Measurements from ENCODE around the gene ZDHHC21. TPM values are rescaled to one million over a fixed set of nuclear protein-coding genes. Genes with fewer than 3 reads are reported as not detected.

The ZDHHC21 gene
- total RNA-seq, 1 donor, result 10.1 TPM

DNA sequence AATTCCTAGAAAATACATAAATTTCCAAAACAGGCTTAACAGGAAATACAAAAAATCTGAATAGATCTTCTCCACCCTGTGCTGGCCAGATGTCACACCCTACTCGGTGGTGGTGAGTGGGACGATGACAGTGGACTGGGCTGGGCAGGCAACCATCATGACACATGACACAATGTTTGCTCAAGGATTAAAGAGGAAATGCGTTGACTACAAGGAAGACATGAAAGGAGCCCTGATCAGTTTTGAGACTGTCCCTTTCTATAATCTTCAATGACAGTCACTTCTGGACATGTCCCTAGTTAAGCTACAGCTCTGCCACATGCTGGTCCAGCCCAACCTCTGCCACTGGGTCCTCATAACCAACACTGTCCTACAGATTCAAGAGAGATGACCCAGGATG, 99.8 kb downstream of the ZDHHC21 start:
- peak; percentile 64 for DNase-seq (ENCODE audit: insufficient read length, low spot score, missing footprints)
- H3K4me1 ChIP-seq (ENCODE audit: insufficient read depth, low read length), result no peaks in the 10 kb centered on the region
- H3K36me3 ChIP-seq (ENCODE audit: insufficient read depth, low read length), result peaks cover 3% of the 10 kb centered on the region
- no peak overlapping the region for H3K4me3 ChIP-seq (ENCODE audit: insufficient read depth, low read length)
- no peak overlapping the region for H3K4me2 ChIP-seq (ENCODE audit: insufficient read depth, low read length)
- H3K27ac ChIP-seq (ENCODE audit: low read depth, low read length), result no peak overlapping the region
- H3K79me2 ChIP-seq (ENCODE audit: insufficient read depth, low read length), result no peaks in the 10 kb centered on the region
- no peak for TF ChIP-seq CTCF (IDR thresholded peaks at IDR 0.05; ENCODE audit: extremely low read depth, low read depth, low read length)
- H4K20me1 ChIP-seq (ENCODE audit: insufficient read depth, low read length), result no peaks in the 10 kb centered on the region
- no peaks in the 10 kb centered on the region for H3K9me3 ChIP-seq (ENCODE audit: low read depth, low read length)
- H2AFZ ChIP-seq (ENCODE audit: low read length), result no peak overlapping the region
- no peaks in the 10 kb centered on the region for H3K27me3 ChIP-seq (ENCODE audit: insufficient read depth, low read length)

- Histone ChIP-seq H3K27me3 (ENCODE audit: insufficient read depth, low read length) (no peaks in the 10 kb centered on the region), H3K4me2 (ENCODE audit: insufficient read depth, low read length) (no peak overlapping the region), H4K20me1 (ENCODE audit: insufficient read depth, low read length) (no peaks in the 10 kb centered on the region), H2AFZ (ENCODE audit: low read length) (no peak overlapping the region), H3K36me3 (ENCODE audit: insufficient read depth, low read length) (peaks cover 3% of the 10 kb centered on the region), H3K4me1 (ENCODE audit: insufficient read depth, low read length) (no peaks in the 10 kb centered on the region), H3K9me3 (ENCODE audit: low read depth, low read length) (no peaks in the 10 kb centered on the region), H3K4me3 (ENCODE audit: insufficient read depth, low read length) (no peak overlapping the region), H3K79me2 (ENCODE audit: insufficient read depth, low read length) (no peaks in the 10 kb centered on the region), H3K27ac (ENCODE audit: low read depth, low read length) (no peak overlapping the region)
- no peak for TF ChIP-seq CTCF (IDR thresholded peaks at IDR 0.05; ENCODE audit: extremely low read depth, low read depth, low read length)
- DNase-seq (ENCODE audit: insufficient read length, low spot score, missing footprints), result no peak
Measured at GRCh38 chr9:14591411-14591810, 101.8 kb downstream of the ZDHHC21 start.

GRCh38 chr9:14585730-14586473, 107.3 kb downstream of the ZDHHC21 start:
- no peaks in the 10 kb centered on the region for H3K36me3 ChIP-seq (ENCODE audit: insufficient read depth, low read length)
- H3K79me2 ChIP-seq (ENCODE audit: insufficient read depth, low read length), result no peaks in the 10 kb centered on the region
- no peaks in the 10 kb centered on the region for H4K20me1 ChIP-seq (ENCODE audit: insufficient read depth, low read length)
- no peak overlapping the region for H3K4me3 ChIP-seq (ENCODE audit: insufficient read depth, low read length)
- no peak overlapping the region for H3K4me2 ChIP-seq (ENCODE audit: insufficient read depth, low read length)
- H3K27me3 ChIP-seq (ENCODE audit: insufficient read depth, low read length), result no peaks in the 10 kb centered on the region
- no peak for TF ChIP-seq CTCF (IDR thresholded peaks at IDR 0.05; ENCODE audit: extremely low read depth, low read depth, low read length)
- DNase-seq (ENCODE audit: insufficient read length, low spot score, missing footprints), result no peak
- no peak overlapping the region for H2AFZ ChIP-seq (ENCODE audit: low read length)
- no peak overlapping the region for H3K27ac ChIP-seq (ENCODE audit: low read depth, low read length)
- H3K4me1 ChIP-seq (ENCODE audit: insufficient read depth, low read length), result no peaks in the 10 kb centered on the region
- no peaks in the 10 kb centered on the region for H3K9me3 ChIP-seq (ENCODE audit: low read depth, low read length)

DNA sequence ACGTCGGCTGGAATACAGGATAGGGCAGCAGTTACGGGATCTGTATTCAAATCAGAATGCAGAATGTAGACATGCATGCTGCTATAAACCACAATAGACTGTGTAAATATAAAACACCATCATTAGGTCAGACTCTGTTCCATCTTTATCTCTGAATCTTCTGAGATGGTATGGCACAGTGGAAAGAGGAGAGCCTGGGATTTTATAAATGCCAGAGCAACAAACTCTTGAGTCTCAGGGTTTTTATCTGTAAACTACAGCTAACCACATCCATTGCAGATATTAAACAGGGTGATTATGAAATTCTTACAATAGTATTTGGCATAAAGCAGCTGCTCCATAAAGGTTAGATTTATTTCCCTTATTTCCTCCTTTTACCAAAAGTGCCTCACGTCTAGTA, 108.7 kb downstream of the ZDHHC21 start:
- Histone ChIP-seq H3K27me3 (ENCODE audit: insufficient read depth, low read length) (no peaks in the 10 kb centered on the region), H3K36me3 (ENCODE audit: insufficient read depth, low read length) (no peaks in the 10 kb centered on the region), H3K9me3 (ENCODE audit: low read depth, low read length) (no peaks in the 10 kb centered on the region), H2AFZ (ENCODE audit: low read length) (no peak overlapping the region), H3K4me3 (ENCODE audit: insufficient read depth, low read length) (no peak overlapping the region), H3K4me2 (ENCODE audit: insufficient read depth, low read length) (no peak overlapping the region), H3K27ac (ENCODE audit: low read depth, low read length) (no peak overlapping the region), H3K4me1 (ENCODE audit: insufficient read depth, low read length) (no peaks in the 10 kb centered on the region), H3K79me2 (ENCODE audit: insufficient read depth, low read length) (no peaks in the 10 kb centered on the region), H4K20me1 (ENCODE audit: insufficient read depth, low read length) (no peaks in the 10 kb centered on the region)
- DNase-seq (ENCODE audit: insufficient read length, low spot score, missing footprints), result no peak
- no peak for TF ChIP-seq CTCF (IDR thresholded peaks at IDR 0.05; ENCODE audit: extremely low read depth, low read depth, low read length)
